Natural killer cell (primary cell): ENCODE results near the gene ADAM33. TPM values are rescaled to one million over a fixed set of nuclear protein-coding genes. Genes with fewer than 3 reads are reported as not detected.
A peak's percentile ranks its signal among the peaks of the same experiment; 100 is the strongest.

Experiments
- ATAC-seq, 3 donors: fragments of 150-1000 bp in 2 of 3; fragments of 200-7000 bp in 1 of 3; cut with Tn5 transposase; 1 replicate in 1 of 3; 2 replicates in 2 of 3; pipeline ENCODE4 v1.10.0; 2021; ENCODE audit warnings: mild to moderate bottlenecking in 2 of 3, moderate library complexity in 2 of 3
- DNase-seq, 2 donors: peaks; one replicate each; pipeline versions ENCODE4 v3.0.0 to v3.0.0-alpha.2; 2013 to 2021; ENCODE audit warnings: mixed read lengths in 1 of 2
- H3K27ac ChIP-seq: one replicate; pipeline ENCODE4 v1.5.1; 2013; ENCODE audit warnings: mild to moderate bottlenecking, low read length
- H3K27me3 ChIP-seq: one replicate; pipeline ENCODE4 v1.6.1; 2013; ENCODE audit warnings: low read length; ENCODE audit not compliant: control insufficient read depth, insufficient read depth
- H3K36me3 ChIP-seq: one replicate; pipeline ENCODE4 v1.6.1; 2013; ENCODE audit warnings: low read length; ENCODE audit not compliant: control insufficient read depth, insufficient read depth
- H3K4me1 ChIP-seq: one replicate; pipeline ENCODE4 v1.6.1; 2013; ENCODE audit warnings: low read length; ENCODE audit not compliant: control insufficient read depth, insufficient read depth
- H3K4me3 ChIP-seq: one replicate; pipeline ENCODE4 v1.5.1; 2013; ENCODE audit warnings: low read length
- H3K9me3 ChIP-seq: one replicate; pipeline ENCODE4 v1.6.1; 2013; ENCODE audit warnings: low read length; ENCODE audit not compliant: control insufficient read depth, insufficient read depth
- H3K27ac Mint-ChIP-seq, 2 donors: one replicate each; pipeline ENCODE4 v1.8.0; 2022; ENCODE audit warnings: mild to moderate bottlenecking in 2 of 2, mixed read lengths in 2 of 2, moderate library complexity in 1 of 2
- H3K27me3 Mint-ChIP-seq, 2 donors: one replicate each; pipeline ENCODE4 v1.8.0; 2022; ENCODE audit warnings: low read depth in 2 of 2, mixed read lengths in 2 of 2
- H3K36me3 Mint-ChIP-seq: one replicate; pipeline ENCODE4 v1.8.0; 2022; ENCODE audit warnings: mixed read lengths
- H3K4me1 Mint-ChIP-seq, 2 donors: one replicate each; pipeline ENCODE4 v1.8.0; 2022; ENCODE audit warnings: mixed read lengths in 2 of 2
- H3K4me3 Mint-ChIP-seq: one replicate; pipeline ENCODE4 v1.8.0; 2022; ENCODE audit warnings: mild to moderate bottlenecking, moderate library complexity, mixed read lengths
- H3K9me3 Mint-ChIP-seq, 2 donors: one replicate each; pipeline ENCODE4 v1.8.0; 2022; ENCODE audit warnings: mixed read lengths in 2 of 2
- CTCF ChIP-seq: fragments of 200-600 bp; IDR thresholded peaks from one replicate; pipeline ENCODE4 v1.8.0; 2022; ENCODE audit warnings: antibody characterized with exemption
- WGBS: methylation state at CpG from one replicate; pipeline ENCODE4 v1.1.7; 2013; ENCODE audit warnings: missing lambda C conversion rate; ENCODE audit not compliant: insufficient coverage; 5-methylcytosine and 5-hydroxymethylcytosine counted together
- intact Hi-C: fragments of 100-400 bp; cut with micrococcal nuclease; formaldehyde crosslinking; loops from one replicate; pipeline ENCODE4 v1.14.2; 2022
- total RNA-seq, 4 donors: library from RNA; stranded (reverse); fragments of 120-200 nt in 1 of 4; gene quantifications; one replicate each; pipeline versions ENCODE4 v1.2.3 to v1.2.4, GENCODE V29; 2013 to 2022

Gene ADAM33
- total RNA-seq, 3 donors from 2014 or later (not counting 1 experiment from before 2014, with no cell fraction given) = not detected

GRCh38 chr20:3669710-3670367, 12.0 kb downstream of the ADAM33 start:
- Histone ChIP-seq H3K4me3 (no peak overlapping the region), H3K27me3 (peaks cover 14% of the 10 kb centered on the region), H3K9me3 (no peaks in the 10 kb centered on the region), H3K36me3 (no peaks in the 10 kb centered on the region), H3K4me1 (peaks cover 41% of the 10 kb centered on the region), H3K27ac (no peak overlapping the region)
- Mint-ChIP-seq H3K36me3 (no peaks in the 10 kb centered on the region), H3K4me1 (peaks cover 24 to 34% of the 10 kb centered on the region in 2 donors), H3K9me3 (no peaks in the 10 kb centered on the region), H3K27ac (no peak overlapping the region), H3K27me3 (peaks cover 29 to 32% of the 10 kb centered on the region in 2 donors), H3K4me3 (no peak overlapping the region)
- intact Hi-C loops = no loop called here
- ATAC-seq (no peak), DNase-seq (no peak)
- no peak for TF ChIP-seq CTCF
- 88% methylated on average over 13 of the region's 13 CpGs for WGBS

DNA sequence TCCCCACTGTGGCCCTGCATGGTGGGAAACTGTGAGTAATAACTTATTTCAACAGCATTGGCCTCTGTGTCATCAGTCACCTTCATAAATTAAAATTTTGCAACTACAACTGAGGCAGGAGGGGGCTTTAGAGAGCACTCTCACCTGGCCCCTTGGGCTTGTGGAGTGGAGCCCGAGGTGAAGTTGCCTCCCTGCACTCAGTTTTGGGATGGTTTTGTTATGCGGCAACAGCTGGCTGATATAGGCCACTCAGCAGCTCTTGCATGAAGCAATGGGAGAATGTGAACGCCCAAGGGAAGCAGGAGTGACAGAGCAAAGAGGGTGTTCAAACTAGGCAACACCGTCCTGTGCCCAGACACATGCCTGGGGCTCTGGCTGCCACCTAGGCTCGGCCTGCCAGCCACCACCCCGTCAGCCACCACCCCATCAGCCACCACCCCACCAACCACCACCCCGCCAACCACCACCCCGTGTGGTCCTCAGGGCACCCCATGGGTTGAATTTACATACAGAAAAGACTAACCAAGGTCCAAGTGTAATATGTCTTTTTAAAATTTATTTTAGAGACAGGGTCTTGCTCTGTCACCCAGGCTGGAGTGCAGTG, 14.3 kb downstream of the ADAM33 start:
- Histone ChIP-seq H3K9me3 (no peaks in the 10 kb centered on the region), H3K4me1 (peaks cover 47% of the 10 kb centered on the region), H3K27ac (no peak overlapping the region), H3K4me3 (no peak overlapping the region), H3K36me3 (no peaks in the 10 kb centered on the region), H3K27me3 (peaks cover 22% of the 10 kb centered on the region)
- intact Hi-C loops = no loop called here
- no peak for TF ChIP-seq CTCF
- peak overlapping the region in 1 of 2 donors; percentile 63 for H3K27ac Mint-ChIP-seq
- peak overlapping the region; percentile 75 for H3K4me3 Mint-ChIP-seq
- peaks cover 26 to 37% of the 10 kb centered on the region in 2 donors for H3K4me1 Mint-ChIP-seq
- H3K36me3 Mint-ChIP-seq = no peaks in the 10 kb centered on the region
- 73% methylated on average over 6 of the region's 8 CpGs for WGBS
- DNase-seq (no peak), ATAC-seq (no peak)
- peaks cover 23 to 29% of the 10 kb centered on the region in 2 donors for H3K27me3 Mint-ChIP-seq
- no peaks in the 10 kb centered on the region for H3K9me3 Mint-ChIP-seq

GRCh38 chr20:3663858-3664257, 18.0 kb downstream of the ADAM33 start:
- Mint-ChIP-seq H3K36me3 (no peaks in the 10 kb centered on the region), H3K9me3 (no peaks in the 10 kb centered on the region), H3K27me3 (peaks cover 29 to 35% of the 10 kb centered on the region in 2 donors), H3K4me1 (peaks cover 26 to 43% of the 10 kb centered on the region in 2 donors), H3K4me3 (no peak overlapping the region), H3K27ac (no peak overlapping the region)
- Histone ChIP-seq H3K36me3 (no peaks in the 10 kb centered on the region), H3K27ac (no peak overlapping the region), H3K9me3 (no peaks in the 10 kb centered on the region), H3K4me3 (no peak overlapping the region), H3K27me3 (peaks cover 37% of the 10 kb centered on the region), H3K4me1 (peaks cover 65% of the 10 kb centered on the region)
- WGBS = 84% methylated on average over 2 of the region's 2 CpGs
- DNase-seq (no peak), ATAC-seq (no peak)
- no peak for TF ChIP-seq CTCF
- intact Hi-C loops = no loop called here
